DMS53 treated with DMSO at 0.1 percent for 48 hours (cell line): ENCODE measurements around the gene SPANXA2.
"Not testable (repeated sequence)": the region's sequence is repeated elsewhere in the genome, so short reads cannot be mapped to it uniquely, and the experiment has no call there.

Source experiments
- DNase-seq: peaks from one replicate; lab custom pipeline; 2025; ENCODE audit not compliant: unreplicated experiment; lab: John Stamatoyannopoulos, UW

SPANXA2 gene, protein sequence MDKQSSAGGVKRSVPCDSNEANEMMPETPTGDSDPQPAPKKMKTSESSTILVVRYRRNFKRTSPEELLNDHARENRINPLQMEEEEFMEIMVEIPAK

DNA sequence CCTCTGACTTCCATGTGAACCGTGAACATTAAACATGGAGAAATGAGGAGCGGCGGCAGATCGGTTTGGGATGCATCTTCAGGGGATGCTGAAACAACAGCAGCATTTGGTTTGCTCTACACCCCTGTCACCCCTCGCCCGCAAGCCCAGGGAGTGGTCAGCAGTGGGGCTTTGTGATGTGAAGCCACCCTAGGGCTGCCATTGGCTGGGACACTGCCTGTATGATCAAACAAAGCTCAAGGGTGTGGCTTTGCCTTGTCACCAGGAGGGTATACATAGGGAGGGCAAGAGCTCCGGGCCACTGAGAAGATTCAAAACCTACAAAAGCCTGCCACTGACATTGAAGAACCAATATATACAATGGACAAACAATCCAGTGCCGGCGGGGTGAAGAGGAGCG is at the start of gene SPANXA2:
Gene SPANXA2 (plus strand): TSS at position 301 of the 400 bp plus-strand sequence. CDS start 60 bp downstream, at position 361.
- not testable (repeated sequence) for DNase-seq

DNA sequence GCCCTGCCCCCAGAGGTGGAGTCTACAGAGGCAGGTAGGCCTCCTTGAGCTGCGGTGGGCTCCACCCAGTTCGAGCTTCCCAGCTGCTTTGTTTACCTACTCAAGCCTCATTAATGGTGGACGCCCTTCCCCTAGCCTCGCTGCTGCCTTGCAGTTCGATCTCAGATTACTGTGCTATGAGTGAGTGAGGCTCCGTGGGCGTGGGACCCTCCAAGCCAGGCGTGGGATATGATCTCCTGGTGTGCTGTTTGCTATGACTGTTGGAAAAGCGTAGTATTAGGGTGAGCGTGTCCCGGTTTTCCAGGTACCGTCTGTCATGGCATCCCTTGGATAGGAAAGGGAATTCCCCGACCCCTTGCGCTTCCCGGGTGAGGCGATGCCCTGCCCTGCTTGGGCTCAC is 47.0 kb upstream of the SPANXA2 start:
- not testable (repeated sequence) for DNase-seq

DNA sequence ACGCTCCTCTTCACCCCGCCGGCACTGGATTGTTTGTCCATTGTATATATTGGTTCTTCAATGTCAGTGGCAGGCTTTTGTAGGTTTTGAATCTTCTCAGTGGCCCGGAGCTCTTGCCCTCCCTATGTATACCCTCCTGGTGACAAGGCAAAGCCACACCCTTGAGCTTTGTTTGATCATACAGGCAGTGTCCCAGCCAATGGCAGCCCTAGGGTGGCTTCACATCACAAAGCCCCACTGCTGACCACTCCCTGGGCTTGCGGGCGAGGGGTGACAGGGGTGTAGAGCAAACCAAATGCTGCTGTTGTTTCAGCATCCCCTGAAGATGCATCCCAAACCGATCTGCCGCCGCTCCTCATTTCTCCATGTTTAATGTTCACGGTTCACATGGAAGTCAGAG is 4.9 kb upstream of the SPANXA2 start, which contains the start of gene SPANXA1:
Gene SPANXA1 (minus strand): TSS at position 101 of the 400 bp plus-strand sequence. CDS start 60 bp downstream, at position 41.
- DNase-seq = not testable (repeated sequence)

DNA sequence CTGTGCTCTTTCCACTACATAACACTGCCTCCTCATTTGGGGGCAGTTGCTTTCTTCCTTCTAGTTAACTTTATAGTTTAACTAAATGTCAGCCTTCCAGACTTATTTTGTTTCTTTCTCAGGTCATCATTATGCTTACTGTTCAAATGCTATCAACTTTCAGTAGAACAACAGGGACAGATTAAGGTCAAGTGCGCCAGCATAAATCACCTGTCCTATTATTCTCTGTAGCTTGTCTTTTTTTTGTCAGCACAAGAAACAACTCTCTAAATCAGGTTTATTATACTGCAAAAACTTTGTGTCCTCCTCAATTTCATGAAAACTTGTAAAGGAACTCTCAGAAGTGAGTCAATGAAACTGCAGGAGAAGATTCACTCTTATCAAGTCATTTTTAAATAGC is 19.6 kb downstream of the SPANXA2 start:
- DNase-seq = no peak

DNA sequence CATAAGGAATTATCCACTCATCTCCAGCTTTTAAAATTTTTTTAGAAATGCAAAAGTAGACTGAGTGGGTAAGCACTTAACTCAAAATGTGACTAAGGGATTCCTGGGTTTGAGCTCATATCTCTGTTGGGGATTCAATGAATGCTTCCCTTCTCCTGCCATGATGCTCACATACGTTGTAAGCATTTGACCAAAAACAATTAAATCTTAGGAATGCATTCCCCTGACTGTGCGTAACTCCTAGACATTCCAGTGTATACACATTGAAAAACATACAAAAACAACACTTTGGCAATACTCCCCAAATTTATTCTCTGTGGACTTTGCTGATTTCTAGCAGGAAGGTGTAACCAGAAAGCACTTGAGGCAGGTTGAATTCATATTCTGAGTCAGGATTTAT is 29.8 kb downstream of the SPANXA2 start:
- no peak for DNase-seq

DNA sequence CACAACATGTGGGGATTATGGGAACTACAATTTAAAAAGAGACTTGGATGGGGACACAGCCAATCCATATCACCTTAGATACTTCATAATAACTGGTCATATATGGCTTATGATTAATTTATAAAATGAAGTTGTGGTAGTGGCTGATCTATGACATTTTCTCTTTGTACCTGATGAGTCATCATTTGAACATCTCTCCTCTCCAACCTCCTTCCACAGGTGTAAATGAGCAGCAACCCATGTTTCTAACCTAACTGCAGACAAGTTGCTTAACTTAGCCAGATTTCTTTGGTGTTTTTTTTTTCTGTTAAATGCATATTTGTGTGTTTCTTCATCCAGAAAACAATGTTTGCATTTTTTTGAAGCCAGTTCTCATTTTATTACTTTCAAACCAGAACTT is 42.6 kb downstream of the SPANXA2 start:
- no peak for DNase-seq

DNA sequence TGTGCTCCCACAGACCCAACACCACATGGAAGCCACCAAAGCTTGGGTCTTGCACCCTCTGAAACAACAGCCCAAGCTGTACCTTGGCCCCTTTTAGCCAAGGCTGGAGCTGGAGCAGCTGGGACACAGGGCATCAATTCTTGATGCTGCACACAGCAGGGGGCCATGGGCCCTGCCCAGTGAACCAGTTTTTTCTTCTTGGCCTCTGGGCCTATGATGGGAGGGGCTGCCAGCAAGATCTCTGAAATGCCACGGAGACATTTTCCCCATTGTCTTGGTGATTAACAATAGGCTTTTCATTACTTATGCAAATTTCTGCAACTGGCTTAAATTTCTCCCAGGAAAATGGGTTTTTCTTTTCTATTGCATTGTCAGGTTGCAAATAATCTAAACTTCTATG is 49.0 kb downstream of the SPANXA2 start:
- no peak for DNase-seq
